ENCODE measurements around the gene GRAMD1A.
"Not testable (repeated sequence)": the region's sequence is repeated elsewhere in the genome, so short reads cannot be mapped to it uniquely, and the experiment has no call there.

Gene GRAMD1A

DNA sequence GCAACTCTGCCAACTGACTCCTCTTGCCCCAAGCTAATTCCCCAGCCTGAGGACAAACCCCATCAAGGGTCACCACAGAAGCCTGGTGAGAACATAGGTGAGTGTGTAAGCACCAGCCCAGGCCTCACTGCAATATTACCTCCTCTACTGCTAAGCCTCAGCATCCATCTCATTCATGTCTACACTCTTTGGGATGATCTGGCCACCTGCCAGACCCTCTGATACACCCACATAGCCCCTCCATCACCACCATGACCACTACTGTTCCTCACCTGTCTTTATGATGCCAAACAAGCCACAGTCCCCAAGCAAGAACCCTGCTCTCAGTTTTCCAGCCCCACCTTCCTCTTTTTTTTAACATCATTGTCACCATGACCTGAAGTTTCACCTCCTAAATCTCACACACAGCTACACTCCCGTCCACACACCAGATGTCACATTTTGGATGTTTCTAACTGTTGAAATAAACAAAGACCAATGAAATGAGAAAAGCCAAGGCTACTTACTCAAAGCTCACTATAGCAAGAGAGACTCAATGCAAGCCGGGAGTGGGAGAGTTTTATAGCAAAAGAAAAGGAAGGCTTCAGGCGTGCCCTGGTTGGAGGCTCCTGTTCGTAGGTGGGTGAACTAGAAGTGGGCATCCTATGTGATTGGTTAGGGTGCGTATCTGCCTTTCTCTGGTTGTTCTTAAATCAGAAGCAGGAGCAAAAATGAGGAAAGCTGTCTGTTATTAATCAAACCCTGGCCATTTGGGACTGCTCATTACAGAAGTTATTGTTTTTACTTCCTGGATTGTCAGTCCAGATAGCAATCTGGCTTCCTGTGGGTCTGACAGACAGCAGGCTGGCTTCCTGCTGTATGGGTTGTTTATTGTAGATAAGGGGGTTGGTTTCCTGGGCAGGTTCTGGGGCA is 38.1 kb upstream of the GRAMD1A start:
- H3K27ac ChIP-seq: no peak overlapping the region
- TF ChIP-seq, protein P1, sequence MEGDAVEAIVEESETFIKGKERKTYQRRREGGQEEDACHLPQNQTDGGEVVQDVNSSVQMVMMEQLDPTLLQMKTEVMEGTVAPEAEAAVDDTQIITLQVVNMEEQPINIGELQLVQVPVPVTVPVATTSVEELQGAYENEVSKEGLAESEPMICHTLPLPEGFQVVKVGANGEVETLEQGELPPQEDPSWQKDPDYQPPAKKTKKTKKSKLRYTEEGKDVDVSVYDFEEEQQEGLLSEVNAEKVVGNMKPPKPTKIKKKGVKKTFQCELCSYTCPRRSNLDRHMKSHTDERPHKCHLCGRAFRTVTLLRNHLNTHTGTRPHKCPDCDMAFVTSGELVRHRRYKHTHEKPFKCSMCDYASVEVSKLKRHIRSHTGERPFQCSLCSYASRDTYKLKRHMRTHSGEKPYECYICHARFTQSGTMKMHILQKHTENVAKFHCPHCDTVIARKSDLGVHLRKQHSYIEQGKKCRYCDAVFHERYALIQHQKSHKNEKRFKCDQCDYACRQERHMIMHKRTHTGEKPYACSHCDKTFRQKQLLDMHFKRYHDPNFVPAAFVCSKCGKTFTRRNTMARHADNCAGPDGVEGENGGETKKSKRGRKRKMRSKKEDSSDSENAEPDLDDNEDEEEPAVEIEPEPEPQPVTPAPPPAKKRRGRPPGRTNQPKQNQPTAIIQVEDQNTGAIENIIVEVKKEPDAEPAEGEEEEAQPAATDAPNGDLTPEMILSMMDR (conservative IDR thresholded peaks at IDR 0.05): no peak
- no peak for TF ChIP-seq ZFX (IDR thresholded peaks at IDR 0.05)

DNA sequence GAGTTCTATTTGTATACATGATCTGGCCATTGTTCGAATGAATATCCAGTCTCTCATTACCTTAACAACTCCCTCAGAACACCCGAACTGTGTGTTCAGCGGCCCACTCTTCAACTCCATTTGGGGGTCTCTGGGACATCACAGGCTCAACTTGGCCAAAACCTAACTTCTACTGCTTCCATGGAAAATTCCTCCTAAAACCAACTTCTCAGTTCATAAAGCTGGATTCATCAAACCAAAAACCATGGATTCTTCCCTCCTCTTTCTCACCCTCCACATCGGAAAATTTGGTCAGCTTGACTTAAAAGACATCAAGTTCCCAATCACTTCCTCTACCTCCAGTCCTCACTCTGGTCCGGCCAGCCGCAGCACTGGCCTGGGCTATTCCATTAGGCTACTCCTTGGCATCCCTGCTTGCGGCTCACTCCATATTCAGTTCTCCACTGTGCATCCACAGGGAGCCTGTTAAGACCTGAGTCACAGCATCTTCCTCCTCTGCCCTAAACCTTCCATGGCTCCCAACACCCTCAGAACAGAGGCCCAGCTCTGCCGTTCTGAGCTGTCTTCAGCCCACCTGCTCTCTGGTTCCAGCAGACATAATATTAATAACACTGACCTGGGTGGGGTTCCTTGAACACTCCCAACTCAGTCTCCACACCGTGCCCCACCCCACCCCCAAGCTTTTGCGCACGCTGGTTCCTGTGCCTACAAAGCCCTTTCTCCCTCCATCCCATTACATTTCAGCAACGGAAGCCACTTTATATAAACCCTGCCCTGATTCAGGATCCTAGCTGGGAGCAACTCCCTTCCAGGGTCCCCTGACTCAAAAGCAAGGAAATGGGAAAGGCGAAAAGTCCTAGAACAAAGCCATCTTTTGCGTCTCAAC is 37.2 kb upstream of the GRAMD1A start:
- no peak for TF ChIP-seq ZFX (IDR thresholded peaks at IDR 0.05)
- TF ChIP-seq, protein P1 (conservative IDR thresholded peaks at IDR 0.05): no peak
- peak overlapping the region; percentile 81 for H3K27ac ChIP-seq

DNA sequence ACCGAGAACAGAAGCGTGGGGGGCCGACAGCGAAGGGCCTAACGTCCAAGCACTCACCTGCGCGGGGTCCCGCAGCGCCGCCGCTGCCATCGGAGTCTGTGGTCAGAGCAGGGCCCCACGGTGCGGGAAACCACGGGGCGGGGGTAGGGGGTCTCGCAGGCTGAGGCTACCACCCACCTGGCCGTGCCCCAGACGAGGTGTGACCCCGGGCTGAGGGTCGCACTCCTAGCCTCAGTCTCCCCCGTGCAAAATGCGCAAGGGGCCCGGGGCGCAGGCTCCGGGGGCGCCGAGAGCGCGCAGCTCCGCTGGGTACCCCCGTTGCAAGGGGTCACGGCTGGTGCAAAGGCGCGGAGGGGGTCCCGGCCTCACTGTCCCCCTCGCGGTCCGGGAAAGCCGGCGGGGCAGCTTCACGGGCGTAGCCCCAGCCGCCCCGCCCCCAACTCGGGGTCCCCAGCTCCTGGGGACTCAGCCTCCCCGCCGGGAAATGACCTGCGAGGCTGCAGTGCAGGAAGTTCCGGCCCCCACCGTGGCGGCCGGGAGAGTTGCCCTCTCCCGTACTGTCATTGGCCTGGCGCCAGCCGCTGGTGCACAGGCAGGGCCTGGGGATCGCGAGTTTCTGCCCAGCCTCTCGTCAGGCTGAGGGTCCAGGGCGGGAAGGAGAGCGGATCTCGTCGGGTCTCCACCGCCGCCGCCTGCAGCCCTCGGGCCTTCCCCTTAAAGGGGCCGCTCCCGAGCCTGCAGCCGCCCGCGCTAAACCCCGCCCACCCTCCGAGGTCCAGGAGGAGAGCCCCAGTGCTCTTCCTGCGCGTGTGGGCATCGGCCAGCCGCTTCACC is 36.3 kb upstream of the GRAMD1A start, which contains the start of gene ZNF792:
TSS of gene ZNF792 (minus strand) at position 657 of the 834 bp plus-strand sequence. CDS start at position 90, 567 bp downstream.
- peak within 1 kb of the TSS; percentile 81 for H3K27ac ChIP-seq
- TF ChIP-seq ZFX (IDR thresholded peaks at IDR 0.05): peak; percentile 58; the same call in 1 of the 2 replicates
- TF ChIP-seq, protein P1 (conservative IDR thresholded peaks at IDR 0.05): no peak

DNA sequence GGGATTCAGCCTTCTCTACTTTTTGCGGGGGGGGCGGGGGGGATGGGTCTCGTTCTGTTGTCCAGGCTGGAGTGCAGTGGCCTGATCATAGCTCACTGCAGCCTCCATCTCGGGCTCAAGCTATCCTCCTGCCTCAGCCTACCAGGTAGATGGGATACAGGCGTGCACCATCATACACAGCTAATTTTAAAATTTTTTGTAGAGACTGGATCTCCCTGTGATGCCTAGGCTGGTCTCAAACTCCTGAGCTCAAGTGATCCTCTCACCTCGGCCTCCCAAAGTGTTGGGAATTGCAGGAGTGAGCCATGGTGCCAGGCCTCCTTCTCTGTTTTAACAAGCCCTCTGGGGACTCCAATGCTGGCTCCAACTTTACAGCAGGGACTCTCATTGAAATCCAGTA is 35.5 kb upstream of the GRAMD1A start:
- H3K27ac ChIP-seq: no peak overlapping the region
- no peak for TF ChIP-seq ZFX (IDR thresholded peaks at IDR 0.05)
- TF ChIP-seq, protein P1 (conservative IDR thresholded peaks at IDR 0.05): no peak

DNA sequence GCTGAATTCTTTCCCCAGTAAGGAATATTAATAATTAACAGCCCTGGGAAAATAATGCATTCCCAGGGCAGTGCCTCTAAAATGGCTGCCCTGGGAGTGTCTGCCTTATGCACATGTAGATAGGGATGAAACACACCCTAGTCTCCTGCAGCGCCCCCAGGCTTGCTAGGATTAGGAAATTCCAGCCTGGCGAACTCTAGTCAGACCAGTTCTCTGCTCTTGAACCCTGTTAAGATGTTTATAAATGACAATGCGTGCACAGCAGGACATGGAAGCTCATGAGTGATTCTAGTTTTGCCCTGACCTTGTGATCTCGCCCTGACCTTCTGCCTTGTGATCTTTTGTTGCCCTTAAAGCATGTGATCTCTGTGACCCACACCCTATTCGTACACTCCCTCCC is 34.6 kb upstream of the GRAMD1A start:
- H3K27ac ChIP-seq: not testable (repeated sequence)

DNA sequence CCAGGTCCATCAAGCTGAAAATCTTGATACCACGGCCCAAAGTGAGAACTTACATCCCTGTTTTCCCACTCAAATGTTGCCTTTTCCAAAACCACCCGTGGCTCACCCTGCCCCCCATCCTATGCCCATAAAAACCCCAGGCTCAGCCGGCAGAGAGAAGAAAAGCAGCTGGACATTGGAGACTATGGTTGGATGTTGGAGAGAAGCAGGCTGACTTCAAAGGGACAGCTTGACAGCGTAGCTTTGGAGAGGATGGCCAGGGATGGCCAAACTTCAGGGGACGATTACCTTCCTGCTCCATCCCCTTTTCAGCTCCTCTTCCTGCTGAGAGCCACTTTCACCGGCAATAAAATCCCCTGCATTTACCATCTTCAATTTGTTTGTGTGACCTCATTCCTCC is 32.6 kb upstream of the GRAMD1A start:
- H3K27ac ChIP-seq: no peak overlapping the region
- no peak for TF ChIP-seq ZFX (IDR thresholded peaks at IDR 0.05)
- TF ChIP-seq, protein P1 (conservative IDR thresholded peaks at IDR 0.05): no peak

DNA sequence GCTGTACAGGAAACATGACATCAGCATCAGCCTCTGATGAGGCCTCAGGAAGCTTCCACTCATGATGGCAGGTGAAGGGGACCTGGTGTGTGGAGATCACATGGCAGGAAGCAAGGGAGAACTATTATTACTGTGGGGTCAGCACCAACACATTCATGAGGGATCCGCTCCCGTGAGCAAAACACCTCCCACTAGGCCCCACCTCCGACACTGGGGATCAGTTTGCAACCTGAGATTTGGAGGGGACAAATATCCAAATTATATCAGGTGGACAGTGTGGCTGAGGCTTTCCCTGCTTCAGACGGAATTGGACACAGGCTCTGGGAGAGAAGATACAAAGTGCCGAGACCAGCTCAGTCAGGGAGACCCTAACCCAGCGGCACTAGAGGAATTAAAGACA is 30.4 kb upstream of the GRAMD1A start:
- H3K27ac ChIP-seq: no peak overlapping the region
- TF ChIP-seq ZFX (IDR thresholded peaks at IDR 0.05): no peak
- TF ChIP-seq, protein P1 (conservative IDR thresholded peaks at IDR 0.05): no peak

DNA sequence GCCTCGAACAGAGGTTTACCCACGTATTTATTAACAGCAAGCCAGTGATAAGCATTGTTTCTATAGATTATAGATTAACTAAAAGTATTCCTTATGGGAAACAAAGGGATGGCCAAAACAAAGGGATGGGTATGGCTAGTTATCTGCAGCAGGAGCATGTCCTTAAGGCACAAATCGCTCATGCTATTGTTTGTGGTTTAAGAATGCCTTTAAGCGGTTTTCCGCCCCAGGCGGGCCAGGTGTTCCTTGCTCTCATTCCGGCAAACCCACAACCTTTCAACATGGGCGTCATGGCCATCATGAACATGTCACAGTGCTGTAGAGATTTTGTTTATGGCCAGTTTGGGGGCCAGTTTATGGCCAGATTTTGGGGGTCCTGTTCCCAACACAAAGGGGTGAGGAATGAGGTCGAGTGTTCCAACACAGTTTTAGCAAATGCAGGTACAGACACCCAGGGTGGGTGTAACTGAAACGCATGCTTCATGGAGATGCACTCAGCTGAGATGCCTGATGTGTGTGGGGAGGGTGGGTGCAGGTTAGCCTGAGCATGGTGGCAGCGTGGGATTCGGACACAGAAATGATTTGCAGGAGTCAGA is 29.8 kb upstream of the GRAMD1A start:
- not testable (repeated sequence) for H3K27ac ChIP-seq
